PFSK-1 (cell line): ENCODE data around the gene ANAPC16.

Experiments used
- POLR2AphosphoS5 ChIP-seq: IDR thresholded peaks from 2 replicates; pipeline ENCODE4 v1.6.1; 2012; ENCODE audit warnings: low read depth, mild to moderate bottlenecking, control low read depth, low read length, moderate library complexity
- SIN3A ChIP-seq: IDR thresholded peaks from 2 replicates; pipeline ENCODE4 v1.6.1; 2012; ENCODE audit warnings: mild to moderate bottlenecking, low read length, moderate library complexity, borderline replicate concordance; ENCODE audit not compliant: insufficient read depth

- no peak for TF ChIP-seq POLR2AphosphoS5
- TF ChIP-seq SIN3A, result no peak
Measured at GRCh38 chr10:72186982-72187330, 28.9 kb upstream of the ANAPC16 start.
